Vagina (tissue), 2 donors: Measurements from ENCODE around the gene INPP5A.

Experiments
- POLR2A ChIP-seq, 2 donors: fragments of 450-650 bp; IDR thresholded peaks; one replicate each; pipeline ENCODE4 v1.6.1; 2017; ENCODE audit warnings: antibody characterized with exemption in 2 of 2, mild to moderate bottlenecking in 2 of 2, moderate library complexity in 2 of 2
- POLR2AphosphoS5 ChIP-seq, 2 donors: sonication (generic); formaldehyde crosslinking; IDR thresholded peaks; one replicate each; pipeline ENCODE4 v1.9.0; 2017; ENCODE audit warnings: antibody characterized with exemption in 2 of 2, mild to moderate bottlenecking in 2 of 2, low read depth in 1 of 2; ENCODE audit not compliant: insufficient read depth in 1 of 2
- TF ChIP-seq, protein P1 (sequence below), 3 experiments: fragments of 450-650 bp in 2 of 3; fragments of 200-600 bp in 1 of 3; sonication (generic) in 1 of 3; IDR thresholded peaks; one replicate each; pipeline ENCODE4 v1.5.1; 2017 to 2019; ENCODE audit warnings: antibody characterized with exemption in 3 of 3, mild to moderate bottlenecking in 2 of 3, moderate library complexity in 2 of 3

DNA sequence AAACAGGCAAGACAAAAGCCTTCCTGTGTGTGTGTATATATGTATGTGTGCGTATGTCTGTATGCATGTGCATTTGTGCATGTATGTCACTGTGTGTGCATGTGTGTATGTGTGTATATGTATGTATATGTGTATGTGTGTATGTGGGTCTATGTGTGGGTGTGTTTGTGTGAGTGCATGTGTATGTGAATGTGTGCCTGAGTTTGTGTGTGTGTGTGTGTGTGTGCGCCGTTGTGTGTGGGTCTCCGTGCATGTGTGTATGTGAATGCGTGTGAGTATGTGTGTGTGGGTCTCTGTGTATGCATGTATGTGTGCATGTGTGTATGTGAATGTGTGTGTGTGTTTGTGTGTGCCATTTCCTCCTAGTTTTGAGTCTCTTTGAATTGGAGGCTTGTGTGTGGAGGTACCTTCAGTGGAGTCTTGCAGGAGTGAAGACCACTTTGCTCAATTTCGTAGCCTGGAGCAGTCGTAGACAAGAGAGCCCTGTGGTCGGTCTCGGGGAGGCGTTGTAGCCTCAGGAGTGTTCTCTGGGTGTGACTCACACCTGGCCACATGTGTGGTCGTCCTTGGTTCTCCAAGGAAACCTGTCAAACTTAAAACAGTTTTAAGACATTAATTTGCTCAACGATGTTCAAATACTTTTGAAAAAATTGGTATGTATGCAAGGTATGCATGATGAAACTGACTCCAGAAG is 28.1 kb downstream of the INPP5A start:
- TF ChIP-seq, protein P1, sequence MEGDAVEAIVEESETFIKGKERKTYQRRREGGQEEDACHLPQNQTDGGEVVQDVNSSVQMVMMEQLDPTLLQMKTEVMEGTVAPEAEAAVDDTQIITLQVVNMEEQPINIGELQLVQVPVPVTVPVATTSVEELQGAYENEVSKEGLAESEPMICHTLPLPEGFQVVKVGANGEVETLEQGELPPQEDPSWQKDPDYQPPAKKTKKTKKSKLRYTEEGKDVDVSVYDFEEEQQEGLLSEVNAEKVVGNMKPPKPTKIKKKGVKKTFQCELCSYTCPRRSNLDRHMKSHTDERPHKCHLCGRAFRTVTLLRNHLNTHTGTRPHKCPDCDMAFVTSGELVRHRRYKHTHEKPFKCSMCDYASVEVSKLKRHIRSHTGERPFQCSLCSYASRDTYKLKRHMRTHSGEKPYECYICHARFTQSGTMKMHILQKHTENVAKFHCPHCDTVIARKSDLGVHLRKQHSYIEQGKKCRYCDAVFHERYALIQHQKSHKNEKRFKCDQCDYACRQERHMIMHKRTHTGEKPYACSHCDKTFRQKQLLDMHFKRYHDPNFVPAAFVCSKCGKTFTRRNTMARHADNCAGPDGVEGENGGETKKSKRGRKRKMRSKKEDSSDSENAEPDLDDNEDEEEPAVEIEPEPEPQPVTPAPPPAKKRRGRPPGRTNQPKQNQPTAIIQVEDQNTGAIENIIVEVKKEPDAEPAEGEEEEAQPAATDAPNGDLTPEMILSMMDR (IDR thresholded peaks at IDR 0.05) = no peak
- no peak for TF ChIP-seq POLR2A (IDR thresholded peaks at IDR 0.05)
- TF ChIP-seq POLR2AphosphoS5 (IDR thresholded peaks at IDR 0.05; ENCODE audit: insufficient read depth in 1 of 2, low read depth in 1 of 2) = no peak
